Measurements from ENCODE around the gene SLIRP.

DNA sequence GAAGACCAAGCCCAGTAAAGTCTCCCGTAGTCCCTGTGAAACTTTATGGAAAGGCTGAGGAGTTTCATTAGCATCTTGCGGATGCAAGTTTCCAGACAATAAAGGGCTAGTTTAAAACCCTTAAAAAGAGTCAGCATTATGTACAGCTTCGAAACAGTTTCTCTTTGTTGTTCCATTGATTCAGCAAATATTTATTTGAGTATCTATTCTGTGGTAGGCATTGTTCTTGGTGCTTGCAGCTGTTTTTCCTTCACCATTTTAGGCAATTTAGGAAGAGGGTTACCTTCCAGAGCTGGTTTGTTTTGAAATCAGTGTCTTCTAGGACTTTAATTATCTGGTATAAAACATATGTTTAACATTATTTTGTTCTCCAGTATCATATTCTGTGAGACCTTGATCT, 1.5 kb downstream of the SLIRP start:
- TF ChIP-seq, protein P1, sequence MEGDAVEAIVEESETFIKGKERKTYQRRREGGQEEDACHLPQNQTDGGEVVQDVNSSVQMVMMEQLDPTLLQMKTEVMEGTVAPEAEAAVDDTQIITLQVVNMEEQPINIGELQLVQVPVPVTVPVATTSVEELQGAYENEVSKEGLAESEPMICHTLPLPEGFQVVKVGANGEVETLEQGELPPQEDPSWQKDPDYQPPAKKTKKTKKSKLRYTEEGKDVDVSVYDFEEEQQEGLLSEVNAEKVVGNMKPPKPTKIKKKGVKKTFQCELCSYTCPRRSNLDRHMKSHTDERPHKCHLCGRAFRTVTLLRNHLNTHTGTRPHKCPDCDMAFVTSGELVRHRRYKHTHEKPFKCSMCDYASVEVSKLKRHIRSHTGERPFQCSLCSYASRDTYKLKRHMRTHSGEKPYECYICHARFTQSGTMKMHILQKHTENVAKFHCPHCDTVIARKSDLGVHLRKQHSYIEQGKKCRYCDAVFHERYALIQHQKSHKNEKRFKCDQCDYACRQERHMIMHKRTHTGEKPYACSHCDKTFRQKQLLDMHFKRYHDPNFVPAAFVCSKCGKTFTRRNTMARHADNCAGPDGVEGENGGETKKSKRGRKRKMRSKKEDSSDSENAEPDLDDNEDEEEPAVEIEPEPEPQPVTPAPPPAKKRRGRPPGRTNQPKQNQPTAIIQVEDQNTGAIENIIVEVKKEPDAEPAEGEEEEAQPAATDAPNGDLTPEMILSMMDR (IDR thresholded peaks at IDR 0.05; ENCODE audit: low read length): no peak
- no peak for TF ChIP-seq EZH2 (optimal IDR thresholded peaks at IDR 0.05; ENCODE audit: low read depth, low read length)
